ENCODE data around the gene SHISAL2A. TPM values are rescaled to one million over a fixed set of nuclear protein-coding genes. Genes with fewer than 3 reads are reported as not detected.
A peak's percentile ranks its signal among the peaks of the same experiment; 100 is the strongest.

Gene SHISAL2A
- total RNA-seq, 6 donors from 2014 or later, result 0.24 to 10.5 (median 3.0) TPM; not detected in 3

DNA sequence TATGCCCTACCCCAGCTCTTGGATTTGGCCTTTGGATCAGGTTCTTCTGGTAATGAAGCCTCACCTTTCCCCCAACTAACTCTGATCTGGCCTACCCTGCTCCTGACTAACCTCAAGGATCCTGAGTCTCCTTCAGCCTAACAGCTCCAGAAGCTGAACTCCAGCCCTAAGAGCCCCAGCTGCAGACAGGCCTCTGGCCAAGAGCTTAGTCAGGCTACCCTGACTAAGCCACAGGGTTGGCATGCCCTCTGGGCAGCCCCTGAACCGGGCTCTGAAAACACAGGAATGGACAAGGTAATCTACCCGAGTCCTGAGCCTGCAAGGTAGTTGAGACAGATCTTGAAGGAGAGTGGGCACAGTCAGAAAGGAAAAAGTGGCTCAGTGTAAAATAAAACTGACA, 35.7 kb downstream of the SHISAL2A start:
- no peak for DNase-seq
- Histone ChIP-seq H3K27ac (no peak overlapping the region), H3K9me3 (no peaks in the 10 kb centered on the region), H3K27me3 (no peaks in the 10 kb centered on the region), H3K4me1 (no peaks in the 10 kb centered on the region), H3K4me3 (no peak overlapping the region), H3K36me3 (no peaks in the 10 kb centered on the region)
- no peak for ATAC-seq (ENCODE audit: low FRiP score in 2 of 2)
- TF ChIP-seq POLR2AphosphoS5 (IDR thresholded peaks at IDR 0.05) (no peak), POLR2A (IDR thresholded peaks at IDR 0.05) (no peak), EP300 (IDR thresholded peaks at IDR 0.05) (no peak), CTCF (IDR thresholded peaks at IDR 0.05) (no peak)
- 90 to 100% methylated on average over 2 of the region's 2 CpGs for WGBS, 2 donors

DNA sequence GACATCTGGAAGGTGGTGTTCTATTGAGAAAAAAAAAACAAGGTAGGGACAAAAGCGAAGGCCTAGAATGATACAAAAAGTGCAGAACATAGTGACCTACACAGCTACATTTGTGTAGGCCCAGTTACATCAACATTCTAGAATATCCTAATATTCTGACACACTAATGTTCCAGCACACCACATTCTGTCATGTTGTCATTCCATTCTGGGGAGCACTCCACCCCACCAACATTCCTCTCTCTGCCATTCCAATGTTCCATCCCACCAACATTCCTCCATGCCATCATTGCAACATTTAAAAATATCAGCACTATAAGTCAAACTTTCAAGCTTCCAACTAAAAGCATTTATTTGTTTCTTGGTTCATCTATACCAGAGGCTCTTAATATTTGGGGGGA, 36.7 kb downstream of the SHISAL2A start:
- ATAC-seq (ENCODE audit: low FRiP score in 2 of 2), result no peak

GRCh38 chr1:52670604-52671003, 37.6 kb downstream of the SHISAL2A start:
- Histone ChIP-seq H3K9me3 (no peaks in the 10 kb centered on the region), H3K36me3 (no peaks in the 10 kb centered on the region), H3K27me3 (no peaks in the 10 kb centered on the region), H3K4me1 (no peaks in the 10 kb centered on the region), H3K27ac (no peak overlapping the region), H3K4me3 (no peak overlapping the region)
- no peak for ATAC-seq (ENCODE audit: low FRiP score in 2 of 2)
- WGBS, 2 donors, result 61 to 69% methylated on average over 2 of the region's 2 CpGs
- no peak for DNase-seq
- no peak for TF ChIP-seq CTCF (IDR thresholded peaks at IDR 0.05)
- no peak for TF ChIP-seq POLR2A (IDR thresholded peaks at IDR 0.05)
- no peak for TF ChIP-seq POLR2AphosphoS5 (IDR thresholded peaks at IDR 0.05)
- no peak for TF ChIP-seq EP300 (IDR thresholded peaks at IDR 0.05)

More for the DNA sequence above, 36.7 kb downstream of the SHISAL2A start:
- H3K36me3 ChIP-seq, result no peaks in the 10 kb centered on the region
- TF ChIP-seq POLR2A (IDR thresholded peaks at IDR 0.05) (no peak), CTCF (IDR thresholded peaks at IDR 0.05) (no peak), EP300 (IDR thresholded peaks at IDR 0.05) (no peak)
- no peak for DNase-seq
- H3K27me3 ChIP-seq, result no peaks in the 10 kb centered on the region
- H3K27ac ChIP-seq, result no peak overlapping the region
- WGBS, 2 donors, result 88 to 100% methylated on average over 1 of the region's 1 CpG
- no peak overlapping the region for H3K4me3 ChIP-seq
- H3K9me3 ChIP-seq, result no peaks in the 10 kb centered on the region
- H3K4me1 ChIP-seq, result no peaks in the 10 kb centered on the region

- peak in 1 of 2 donors; percentile 40 for DNase-seq
Observed at GRCh38 chr1:52672946-52673345, 40.0 kb downstream of the SHISAL2A start.

More at GRCh38 chr1:52672946-52673345, 40.0 kb downstream of the SHISAL2A start:
- no peak for TF ChIP-seq POLR2AphosphoS5 (IDR thresholded peaks at IDR 0.05)
- no peak for TF ChIP-seq CTCF (IDR thresholded peaks at IDR 0.05)
- TF ChIP-seq EP300 (IDR thresholded peaks at IDR 0.05), result no peak
- TF ChIP-seq POLR2A (IDR thresholded peaks at IDR 0.05), result no peak
- Histone ChIP-seq H3K27me3 (no peaks in the 10 kb centered on the region), H3K27ac (no peak overlapping the region), H3K4me1 (peaks cover 4 to 13% (median 11%) of the 10 kb centered on the region in 4 donors), H3K4me3 (no peak overlapping the region), H3K36me3 (no peaks in the 10 kb centered on the region), H3K9me3 (no peaks in the 10 kb centered on the region)
- WGBS, 2 donors, result 78% methylated on average over 1 of the region's 1 CpG; no CpG with 5 or more reads in 1 of the 2 donors
- peak in 1 of 2 donors; percentile 32 for ATAC-seq (ENCODE audit: low FRiP score in 2 of 2)

All from upper lobe of left lung (tissue), 6 donors.